Measurements from ENCODE around the gene TCP11L2. TPM values are rescaled to one million over a fixed set of nuclear protein-coding genes. Genes with fewer than 3 reads are reported as not detected.

TCP11L2 gene
- total and polyA plus RNA-seq, 3 experiments from 2014 or later, result 11.8 to 19.3 (median 13.0) TPM

- no peaks in the 10 kb centered on the region for H3K27me3 ChIP-seq (ENCODE audit: insufficient read depth, low read length, poor library complexity, severe bottlenecking)
- peak overlapping the region in 6 of 8 donors; percentile 7 to 80 (median 68) for H3K27ac Mint-ChIP-seq
- H3K36me3 Mint-ChIP-seq, result peaks cover 14 to 87% (median 34%) of the 10 kb centered on the region in 3 donors
- H3K4me1 Mint-ChIP-seq, result peaks cover 7 to 20% (median 17%) of the 10 kb centered on the region in 3 donors
- peaks cover 7% of the 10 kb centered on the region for H3K36me3 ChIP-seq (ENCODE audit: insufficient read depth, low read length)
- ChIA-PET POLR2A (no interaction called here), CTCF (interaction anchor here (0.9 to 1.3 kb wide), 2 partner anchors 16 to 21 kb away, joined by 3 read pairs; no protein-coding TSS in a partner anchor)
- no peaks in the 10 kb centered on the region for H3K4me1 ChIP-seq (ENCODE audit: insufficient read depth, low read length)
- no peak overlapping the region for H3K4me3 Mint-ChIP-seq
- DNase-seq, result no peak
- no peak overlapping the region for H3K27ac ChIP-seq (ENCODE audit: low read depth, low read length)
- H3K4me3 ChIP-seq (ENCODE audit: low read length), result no peak overlapping the region
- H3K9me3 ChIP-seq (ENCODE audit: low read length), result no peaks in the 10 kb centered on the region
- H3K27me3 Mint-ChIP-seq, result no peaks in the 10 kb centered on the region
- H3K9me3 Mint-ChIP-seq, result no peaks in the 10 kb centered on the region
Observed at GRCh38 chr12:106341086-106341877, 38.7 kb downstream of the TCP11L2 start.

GRCh38 chr12:106342397-106343213 is 40.1 kb downstream of the TCP11L2 start:
- ChIA-PET CTCF (no interaction called here), POLR2A (no interaction called here)
- Histone ChIP-seq H3K27ac (ENCODE audit: low read depth, low read length) (no peak overlapping the region), H3K4me3 (ENCODE audit: low read length) (no peak overlapping the region), H3K36me3 (ENCODE audit: insufficient read depth, low read length) (no peaks in the 10 kb centered on the region), H3K27me3 (ENCODE audit: insufficient read depth, low read length, poor library complexity, severe bottlenecking) (no peaks in the 10 kb centered on the region), H3K4me1 (ENCODE audit: insufficient read depth, low read length) (no peaks in the 10 kb centered on the region), H3K9me3 (ENCODE audit: low read length) (no peaks in the 10 kb centered on the region)
- Mint-ChIP-seq H3K4me3 (no peak overlapping the region), H3K27me3 (no peaks in the 10 kb centered on the region), H3K9me3 (no peaks in the 10 kb centered on the region), H3K4me1 (peaks cover 7 to 20% (median 12%) of the 10 kb centered on the region in 3 donors), H3K36me3 (peaks cover 16 to 84% (median 32%) of the 10 kb centered on the region in 3 donors), H3K27ac (peak overlapping the region in 3 of 8 donors; percentile 14 to 25 (median 14))
- no peak for DNase-seq

- H3K4me1 Mint-ChIP-seq, result peaks cover 7 to 20% (median 12%) of the 10 kb centered on the region in 3 donors
- H3K4me3 Mint-ChIP-seq, result no peak overlapping the region
- Histone ChIP-seq H3K27me3 (ENCODE audit: insufficient read depth, low read length, poor library complexity, severe bottlenecking) (no peaks in the 10 kb centered on the region), H3K9me3 (ENCODE audit: low read length) (no peaks in the 10 kb centered on the region), H3K4me3 (ENCODE audit: low read length) (no peak overlapping the region), H3K36me3 (ENCODE audit: insufficient read depth, low read length) (no peaks in the 10 kb centered on the region), H3K4me1 (ENCODE audit: insufficient read depth, low read length) (no peaks in the 10 kb centered on the region), H3K27ac (ENCODE audit: low read depth, low read length) (no peak overlapping the region)
- DNase-seq, result no peak
- H3K27me3 Mint-ChIP-seq, result no peaks in the 10 kb centered on the region
- peak overlapping the region in 1 of 8 donors; percentile 25 for H3K27ac Mint-ChIP-seq
- H3K9me3 Mint-ChIP-seq, result no peaks in the 10 kb centered on the region
- ChIA-PET POLR2A (no interaction called here), CTCF (no interaction called here)
- H3K36me3 Mint-ChIP-seq, result peaks cover 16 to 82% (median 30%) of the 10 kb centered on the region in 3 donors
Observed at GRCh38 chr12:106343214-106343528, 40.6 kb downstream of the TCP11L2 start.

- CTCF ChIA-PET, result interaction anchor here (1.1 kb wide), 1 partner anchor 12 kb away, joined by 3 read pairs; no protein-coding TSS in a partner anchor
- Histone ChIP-seq H3K27me3 (ENCODE audit: insufficient read depth, low read length, poor library complexity, severe bottlenecking) (no peaks in the 10 kb centered on the region), H3K4me3 (ENCODE audit: low read length) (no peak overlapping the region), H3K4me1 (ENCODE audit: insufficient read depth, low read length) (no peaks in the 10 kb centered on the region), H3K9me3 (ENCODE audit: low read length) (no peaks in the 10 kb centered on the region), H3K36me3 (ENCODE audit: insufficient read depth, low read length) (no peaks in the 10 kb centered on the region), H3K27ac (ENCODE audit: low read depth, low read length) (no peak overlapping the region)
- POLR2A ChIA-PET, result no interaction called here
- H3K4me1 Mint-ChIP-seq, result peaks cover 7 to 20% (median 11%) of the 10 kb centered on the region in 3 donors
- H3K36me3 Mint-ChIP-seq, result peaks cover 15 to 81% (median 32%) of the 10 kb centered on the region in 3 donors
- H3K27me3 Mint-ChIP-seq, result no peaks in the 10 kb centered on the region
- H3K9me3 Mint-ChIP-seq, result no peaks in the 10 kb centered on the region
- DNase-seq, result no peak
- no peak overlapping the region for H3K4me3 Mint-ChIP-seq
- peak overlapping the region in 2 of 8 donors; percentile 23 to 52 for H3K27ac Mint-ChIP-seq
Observed at GRCh38 chr12:106344131-106344530, 41.6 kb downstream of the TCP11L2 start.

- POLR2A ChIA-PET, result interaction anchor here (0.6 kb wide), 1 partner anchor 952 kb away, joined by 3 read pairs; no protein-coding TSS in a partner anchor
- no peak overlapping the region for H3K27ac Mint-ChIP-seq
- H3K27me3 Mint-ChIP-seq, result no peaks in the 10 kb centered on the region
- Histone ChIP-seq H3K9me3 (ENCODE audit: low read length) (no peaks in the 10 kb centered on the region), H3K4me1 (ENCODE audit: insufficient read depth, low read length) (no peaks in the 10 kb centered on the region), H3K36me3 (ENCODE audit: insufficient read depth, low read length) (no peaks in the 10 kb centered on the region), H3K4me3 (ENCODE audit: low read length) (no peak overlapping the region), H3K27me3 (ENCODE audit: insufficient read depth, low read length, poor library complexity, severe bottlenecking) (no peaks in the 10 kb centered on the region), H3K27ac (ENCODE audit: low read depth, low read length) (no peak overlapping the region)
- H3K4me3 Mint-ChIP-seq, result no peak overlapping the region
- H3K36me3 Mint-ChIP-seq, result peaks cover 7 to 70% (median 31%) of the 10 kb centered on the region in 3 donors
- peaks cover 0 to 7% (median 2%) of the 10 kb centered on the region in 3 donors for H3K4me1 Mint-ChIP-seq
- H3K9me3 Mint-ChIP-seq, result no peaks in the 10 kb centered on the region
- DNase-seq, result peak in 1 of 5 donors; percentile 5
- CTCF ChIA-PET, result interaction anchor here (1.1 to 1.7 kb wide), 6 partner anchors 12 to 640 kb away, joined by 3 to 8 read pairs (median 3); partner anchors contain the start of gene POLR3B
Observed at GRCh38 chr12:106345746-106346145, 43.2 kb downstream of the TCP11L2 start.

- Histone ChIP-seq H3K4me1 (ENCODE audit: insufficient read depth, low read length) (no peaks in the 10 kb centered on the region), H3K27me3 (ENCODE audit: insufficient read depth, low read length, poor library complexity, severe bottlenecking) (no peaks in the 10 kb centered on the region), H3K9me3 (ENCODE audit: low read length) (no peaks in the 10 kb centered on the region), H3K36me3 (ENCODE audit: insufficient read depth, low read length) (no peaks in the 10 kb centered on the region), H3K27ac (ENCODE audit: low read depth, low read length) (no peak overlapping the region), H3K4me3 (ENCODE audit: low read length) (no peak overlapping the region)
- POLR2A ChIA-PET, result interaction anchor here (0.7 kb wide), 1 partner anchor 66 kb away, joined by 5 read pairs; no protein-coding TSS in a partner anchor
- Mint-ChIP-seq H3K4me1 (peaks cover 0 to 3% (median 0%) of the 10 kb centered on the region in 3 donors), H3K9me3 (no peaks in the 10 kb centered on the region), H3K36me3 (peaks cover 4 to 45% (median 21%) of the 10 kb centered on the region in 3 donors), H3K27ac (no peak overlapping the region), H3K4me3 (no peak overlapping the region), H3K27me3 (no peaks in the 10 kb centered on the region)
- CTCF ChIA-PET, result interaction anchor here (1.0 kb wide), 1 partner anchor 8 kb away, joined by 3 read pairs; no protein-coding TSS in a partner anchor
- DNase-seq, result no peak
Observed at GRCh38 chr12:106348411-106348810, 45.9 kb downstream of the TCP11L2 start.

GRCh38 chr12:106353175-106353574 is 50.6 kb downstream of the TCP11L2 start:
- CTCF ChIA-PET, result interaction anchor here (1.6 kb wide), 1 partner anchor 129 kb away, joined by 4 read pairs; no protein-coding TSS in a partner anchor
- POLR2A ChIA-PET, result no interaction called here
- Mint-ChIP-seq H3K36me3 (peaks cover 0 to 17% (median 6%) of the 10 kb centered on the region in 3 donors), H3K9me3 (no peaks in the 10 kb centered on the region), H3K4me3 (no peak overlapping the region), H3K27me3 (no peaks in the 10 kb centered on the region), H3K27ac (no peak overlapping the region), H3K4me1 (peaks cover 10% of the 10 kb centered on the region in 3 donors)
- no peak overlapping the region for H3K27ac ChIP-seq (ENCODE audit: low read depth, low read length)
- H3K36me3 ChIP-seq (ENCODE audit: insufficient read depth, low read length), result no peaks in the 10 kb centered on the region
- no peaks in the 10 kb centered on the region for H3K27me3 ChIP-seq (ENCODE audit: insufficient read depth, low read length, poor library complexity, severe bottlenecking)
- no peaks in the 10 kb centered on the region for H3K9me3 ChIP-seq (ENCODE audit: low read length)
- H3K4me3 ChIP-seq (ENCODE audit: low read length), result no peak overlapping the region
- no peak for DNase-seq
- peaks cover 6% of the 10 kb centered on the region for H3K4me1 ChIP-seq (ENCODE audit: insufficient read depth, low read length)
